SIG-M5 treated with dmso at 0.1 percent for 504 hours (cell line): Measurements from ENCODE around the gene PGAM4.
A peak's percentile ranks its signal among the peaks of the same experiment; 100 is the strongest.
"Not testable (repeated sequence)": the region's sequence is repeated elsewhere in the genome, so short reads cannot be mapped to it uniquely, and the experiment has no call there.

Source experiments
- DNase-seq: peaks from one replicate; lab custom pipeline; 2025; ENCODE audit not compliant: unreplicated experiment; lab: John Stamatoyannopoulos, UW

PGAM4 gene

GRCh38 chrX:77969538-77969937 is at the start of gene PGAM4:
Gene PGAM4 (minus strand): TSS chrX:77969638. CDS start chrX:77969638, 0 bp downstream.
- DNase-seq: no peak

- no peak for DNase-seq
Measured at GRCh38 chrX:78011846-78012245, 42.4 kb upstream of the PGAM4 start.

- DNase-seq: no peak
Measured at GRCh38 chrX:77979870-77980269, 10.4 kb upstream of the PGAM4 start.

GRCh38 chrX:77977518-77977917 is 8.1 kb upstream of the PGAM4 start:
- DNase-seq: no peak

- DNase-seq: no peak
Measured at GRCh38 chrX:77977095-77977494, 7.7 kb upstream of the PGAM4 start.

- DNase-seq: no peak
Measured at GRCh38 chrX:77975755-77976154, 6.3 kb upstream of the PGAM4 start.

- DNase-seq: no peak
Measured at GRCh38 chrX:77967631-77968030, 1.8 kb downstream of the PGAM4 start.

GRCh38 chrX:77966361-77966760 is 3.1 kb downstream of the PGAM4 start:
- no peak for DNase-seq

GRCh38 chrX:77962068-77962902 is 7.2 kb downstream of the PGAM4 start:
- DNase-seq: no peak

- no peak for DNase-seq
Measured at GRCh38 chrX:77961063-77961462, 8.4 kb downstream of the PGAM4 start.

- no peak for DNase-seq
Measured at GRCh38 chrX:77960567-77960966, 8.9 kb downstream of the PGAM4 start.

- no peak for DNase-seq
Measured at GRCh38 chrX:77953708-77954107, 15.7 kb downstream of the PGAM4 start.

- DNase-seq: no peak
Measured at GRCh38 chrX:77953302-77953701, 16.1 kb downstream of the PGAM4 start.

GRCh38 chrX:77952173-77952572 is 17.3 kb downstream of the PGAM4 start:
- DNase-seq: no peak

GRCh38 chrX:77949840-77950239 is 19.6 kb downstream of the PGAM4 start:
- DNase-seq: no peak

GRCh38 chrX:77946571-77946970 is 22.9 kb downstream of the PGAM4 start:
- no peak for DNase-seq

- DNase-seq: no peak
Measured at GRCh38 chrX:77945910-77946545, 23.4 kb downstream of the PGAM4 start.

GRCh38 chrX:77945031-77945430 is 24.4 kb downstream of the PGAM4 start:
- DNase-seq: not testable (repeated sequence)

GRCh38 chrX:77938083-77938680 is 31.3 kb downstream of the PGAM4 start:
- no peak for DNase-seq

- peak; percentile 49 for DNase-seq
Measured at GRCh38 chrX:77937291-77937690, 32.1 kb downstream of the PGAM4 start.

- no peak for DNase-seq
Measured at GRCh38 chrX:77936299-77936698, 33.1 kb downstream of the PGAM4 start.

GRCh38 chrX:77935886-77936285 is 33.6 kb downstream of the PGAM4 start:
- no peak for DNase-seq
